Trophoblast cell (in vitro differentiated cells and primary cell): ENCODE measurements around the gene CCDC18.
"Not testable (repeated sequence)": the region's sequence is repeated elsewhere in the genome, so short reads cannot be mapped to it uniquely, and the experiment has no call there.

ENCODE experiments used
- DNase-seq, 2 donors: peaks; one replicate each; pipeline ENCODE4 v3.0.0-alpha.2; 2016
- H2AFZ ChIP-seq: 2 replicates; pipeline ENCODE4 v1.6.1; 2013; ENCODE audit warnings: low read length, moderate library complexity, mild to moderate bottlenecking; ENCODE audit not compliant: insufficient read depth, poor library complexity
- H2AK5ac ChIP-seq: 2 replicates; pipeline ENCODE4 v1.6.1; 2013; ENCODE audit warnings: mild to moderate bottlenecking, low read length
- H2BK120ac ChIP-seq: 2 replicates; pipeline ENCODE4 v1.6.1; 2013; ENCODE audit warnings: low read length, mild to moderate bottlenecking, moderate library complexity; ENCODE audit not compliant: insufficient read depth, poor library complexity
- H2BK12ac ChIP-seq: 2 replicates; pipeline ENCODE4 v1.6.1; 2013; ENCODE audit warnings: mild to moderate bottlenecking, low read length, moderate library complexity
- H2BK5ac ChIP-seq: 2 replicates; pipeline ENCODE4 v1.6.1; 2013; ENCODE audit warnings: low read length, low read depth, moderate library complexity, mild to moderate bottlenecking; ENCODE audit not compliant: poor library complexity
- H3K14ac ChIP-seq: 2 replicates; pipeline ENCODE4 v1.6.1; 2013; ENCODE audit warnings: mild to moderate bottlenecking, low read length
- H3K18ac ChIP-seq: 2 replicates; pipeline ENCODE4 v1.6.1; 2013; ENCODE audit warnings: mild to moderate bottlenecking, low read length
- H3K23ac ChIP-seq: 2 replicates; pipeline ENCODE4 v1.6.1; 2013; ENCODE audit warnings: low read length
- H3K27ac ChIP-seq: 2 replicates; pipeline ENCODE4 v1.5.1; 2013; ENCODE audit warnings: low read depth, mild to moderate bottlenecking, inconsistent platforms, low read length, moderate library complexity
- H3K27me3 ChIP-seq: 2 replicates; pipeline ENCODE4 v1.6.1; 2013; ENCODE audit warnings: inconsistent platforms, mild to moderate bottlenecking, low read length, moderate library complexity; ENCODE audit not compliant: insufficient read depth
- H3K36me3 ChIP-seq, 2 experiments: 1 replicate in 1 of 2; 2 replicates in 1 of 2; pipeline ENCODE4 v1.6.1; 2013; ENCODE audit warnings: low read length in 2 of 2, mild to moderate bottlenecking in 2 of 2, moderate library complexity in 1 of 2; ENCODE audit not compliant: insufficient read depth in 2 of 2, control insufficient read depth in 1 of 2
- H3K4ac ChIP-seq: 2 replicates; pipeline ENCODE4 v1.6.1; 2013; ENCODE audit warnings: low read depth, mild to moderate bottlenecking, low read length, moderate library complexity
- H3K4me1 ChIP-seq, 2 experiments: 1 replicate in 1 of 2; 2 replicates in 1 of 2; pipeline ENCODE4 v1.6.1; 2013; ENCODE audit warnings: low read length in 2 of 2, mild to moderate bottlenecking in 2 of 2, moderate library complexity in 1 of 2; ENCODE audit not compliant: insufficient read depth in 2 of 2, control insufficient read depth in 1 of 2
- H3K4me2 ChIP-seq: 2 replicates; pipeline ENCODE4 v1.6.1; 2013; ENCODE audit warnings: inconsistent platforms, mild to moderate bottlenecking, low read length, moderate library complexity
- H3K4me3 ChIP-seq: 2 replicates; pipeline ENCODE4 v1.5.1; 2013; ENCODE audit warnings: mild to moderate bottlenecking, low read depth, low read length, inconsistent platforms
- H3K79me1 ChIP-seq: one replicate; pipeline ENCODE4 v1.6.1; 2013; ENCODE audit warnings: low read length
- H3K79me2 ChIP-seq: 2 replicates; pipeline ENCODE4 v1.6.1; 2013; ENCODE audit warnings: low read length, mild to moderate bottlenecking; ENCODE audit not compliant: control insufficient read depth, insufficient read depth, poor library complexity
- H3K9ac ChIP-seq: 2 replicates; pipeline ENCODE4 v1.6.1; 2013; ENCODE audit warnings: mild to moderate bottlenecking, low read length
- H3K9me3 ChIP-seq: 2 replicates; pipeline ENCODE4 v1.6.1; 2013; ENCODE audit warnings: low read depth, mild to moderate bottlenecking, control low read depth, inconsistent platforms, low read length; ENCODE audit not compliant: insufficient read depth
- H4K12ac ChIP-seq: 2 replicates; pipeline ENCODE4 v1.6.1; 2013; ENCODE audit warnings: low read depth, mild to moderate bottlenecking, low read length, moderate library complexity
- H4K8ac ChIP-seq: 2 replicates; pipeline ENCODE4 v1.6.1; 2013; ENCODE audit warnings: low read depth, mild to moderate bottlenecking, low read length, moderate library complexity
- H4K91ac ChIP-seq: one replicate; pipeline ENCODE4 v1.6.1; 2013; ENCODE audit warnings: low read depth, mild to moderate bottlenecking, low read length, moderate library complexity
- WGBS: extraction: QIAGEN DNeasy Blood & Tissue Kit; methylation state at CpG from one replicate; pipeline ENCODE4 v1.1.7; 2013; ENCODE audit warnings: missing lambda C conversion rate; ENCODE audit not compliant: insufficient read length, insufficient coverage; ENCODE audit errors: extremely low coverage; 5-methylcytosine and 5-hydroxymethylcytosine counted together

The CCDC18 gene

DNA sequence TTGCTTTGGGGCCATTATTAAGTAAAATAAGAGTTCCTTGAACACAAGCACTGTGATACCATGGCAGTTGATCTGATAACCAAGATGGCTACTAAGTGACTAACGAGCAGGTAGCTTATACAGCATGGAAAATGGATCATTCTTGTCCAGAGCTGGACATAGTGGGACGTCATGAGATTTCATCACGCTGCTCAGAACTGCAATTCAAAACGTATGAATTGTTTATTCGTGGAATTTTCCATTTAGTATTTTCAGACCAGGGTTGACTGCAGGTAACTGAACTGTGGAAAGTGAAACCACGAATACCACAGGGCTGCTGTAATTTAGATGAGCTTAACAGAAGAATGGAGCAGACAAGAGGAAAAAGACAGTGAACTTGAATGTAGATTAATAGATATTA lies 38.9 kb downstream of the CCDC18 start:
- H3K79me1 ChIP-seq, result no peaks in the 10 kb centered on the region
- no peak overlapping the region for H2BK120ac ChIP-seq
- H4K91ac ChIP-seq, result no peak overlapping the region
- no peak overlapping the region for H2BK12ac ChIP-seq
- H3K4me3 ChIP-seq, result no peak overlapping the region
- no peak overlapping the region for H4K12ac ChIP-seq
- H2AK5ac ChIP-seq, result no peak overlapping the region
- H3K79me2 ChIP-seq, result no peaks in the 10 kb centered on the region
- no peaks in the 10 kb centered on the region for H3K4me1 ChIP-seq
- no peaks in the 10 kb centered on the region for H3K9me3 ChIP-seq
- H3K18ac ChIP-seq, result no peak overlapping the region
- H2BK5ac ChIP-seq, result no peak overlapping the region
- H3K27me3 ChIP-seq, result no peaks in the 10 kb centered on the region
- no peak overlapping the region for H4K8ac ChIP-seq
- H3K9ac ChIP-seq, result no peak overlapping the region
- H3K23ac ChIP-seq, result no peak overlapping the region
- peaks cover 3 to 9% of the 10 kb centered on the region in 2 experiments for H3K36me3 ChIP-seq
- H3K4me2 ChIP-seq, result no peak overlapping the region
- DNase-seq, result peak; percentile 64 to 85
- no peak overlapping the region for H2AFZ ChIP-seq
- no CpG with 5 or more reads among the region's 6 CpGs for WGBS
- no peak overlapping the region for H3K14ac ChIP-seq
- H3K27ac ChIP-seq, result no peak overlapping the region
- no peak overlapping the region for H3K4ac ChIP-seq

DNA sequence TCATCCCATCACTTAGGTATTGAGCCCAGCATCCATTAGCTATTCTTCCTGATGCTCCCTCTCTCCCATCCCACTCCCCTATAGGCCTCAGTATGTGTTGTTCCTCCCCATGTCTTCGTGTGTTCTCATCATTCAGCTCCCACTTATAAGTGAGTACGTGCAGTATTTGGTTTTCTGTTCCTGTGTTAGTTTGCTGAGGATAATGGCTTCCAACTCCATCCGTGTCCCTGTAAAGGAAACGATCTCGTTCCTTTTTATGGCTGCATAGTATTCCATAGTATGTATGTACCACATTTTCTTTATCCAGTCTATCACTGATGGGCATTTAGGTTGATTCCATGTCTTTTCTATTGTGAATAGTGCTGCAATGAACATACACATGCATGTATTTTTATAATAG lies 40.2 kb downstream of the CCDC18 start:
- H4K8ac ChIP-seq, H3K4me3 ChIP-seq, H3K4ac ChIP-seq, H3K79me2 ChIP-seq, H3K79me1 ChIP-seq, H2BK5ac ChIP-seq, H3K27me3 ChIP-seq, H3K4me2 ChIP-seq, H3K9ac ChIP-seq, H2BK12ac ChIP-seq, H4K91ac ChIP-seq, H2AK5ac ChIP-seq, H3K23ac ChIP-seq, H3K18ac ChIP-seq, H4K12ac ChIP-seq, H3K14ac ChIP-seq, H2AFZ ChIP-seq, H3K36me3 ChIP-seq, DNase-seq, H2BK120ac ChIP-seq, H3K27ac ChIP-seq, H3K4me1 ChIP-seq, H3K9me3 ChIP-seq: not testable (repeated sequence)
- no CpG with 5 or more reads among the region's 5 CpGs for WGBS

DNA sequence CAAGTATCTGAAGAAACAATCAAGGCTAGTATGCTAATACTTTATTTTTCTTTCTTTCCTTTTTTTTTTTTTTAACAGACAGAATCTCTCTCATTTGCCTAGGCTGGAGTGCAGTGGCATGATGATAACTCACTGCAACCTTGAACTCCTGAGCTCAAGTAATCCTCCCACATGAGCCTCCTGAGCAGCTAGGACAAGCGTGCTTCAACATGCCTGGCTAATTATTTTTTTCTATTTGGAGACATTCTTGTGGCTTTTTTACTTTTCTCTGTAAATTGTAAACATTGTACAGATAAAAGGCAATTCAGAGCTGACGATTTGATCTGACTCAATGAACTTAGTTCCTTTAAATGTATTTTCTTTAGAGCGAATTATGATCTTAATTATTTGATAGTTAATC lies 41.4 kb downstream of the CCDC18 start:
- Histone ChIP-seq H2AK5ac (no peak overlapping the region), H2BK12ac (no peak overlapping the region), H3K4me1 (no peaks in the 10 kb centered on the region), H3K14ac (no peak overlapping the region), H3K79me1 (no peaks in the 10 kb centered on the region), H2AFZ (no peak overlapping the region), H2BK120ac (no peak overlapping the region), H3K4ac (no peak overlapping the region), H3K79me2 (no peaks in the 10 kb centered on the region), H3K9ac (no peak overlapping the region), H3K4me3 (no peak overlapping the region), H3K36me3 (peaks cover 3 to 9% of the 10 kb centered on the region in 2 experiments), H4K91ac (no peak overlapping the region), H4K12ac (no peak overlapping the region), H3K4me2 (no peak overlapping the region), H4K8ac (no peak overlapping the region), H3K9me3 (no peaks in the 10 kb centered on the region), H3K23ac (no peak overlapping the region), H2BK5ac (no peak overlapping the region), H3K18ac (no peak overlapping the region), H3K27ac (no peak overlapping the region), H3K27me3 (no peaks in the 10 kb centered on the region)
- WGBS, result no CpG with 5 or more reads among the region's 3 CpGs
- peak in 1 of 2 donors; percentile 21 for DNase-seq

- Histone ChIP-seq H2BK12ac (no peak overlapping the region), H3K79me1 (no peaks in the 10 kb centered on the region), H3K4me3 (no peak overlapping the region), H3K36me3 (peaks cover 0 to 11% of the 10 kb centered on the region in 2 experiments), H2BK120ac (no peak overlapping the region), H3K4ac (no peak overlapping the region), H3K14ac (no peak overlapping the region), H3K9me3 (no peaks in the 10 kb centered on the region), H2BK5ac (no peak overlapping the region), H3K9ac (no peak overlapping the region), H4K8ac (no peak overlapping the region), H3K79me2 (no peaks in the 10 kb centered on the region), H3K27me3 (no peaks in the 10 kb centered on the region), H3K23ac (no peak overlapping the region), H4K12ac (no peak overlapping the region), H2AFZ (no peak overlapping the region), H3K18ac (no peak overlapping the region), H3K27ac (no peak overlapping the region), H2AK5ac (no peak overlapping the region), H4K91ac (no peak overlapping the region), H3K4me2 (no peak overlapping the region), H3K4me1 (no peaks in the 10 kb centered on the region)
- DNase-seq, result no peak
- no CpG with 5 or more reads among the region's 2 CpGs for WGBS
Observed at GRCh38 chr1:93223023-93223675, 42.6 kb downstream of the CCDC18 start.
